HK-2 (cell line): ENCODE data around the gene RBL1.
"Not testable (repeated sequence)": the region's sequence is repeated elsewhere in the genome, so short reads cannot be mapped to it uniquely, and the experiment has no call there.

Experiments used
- DNase-seq: peaks from one replicate; pipeline ENCODE4 v3.0.0-alpha.2; 2018; ENCODE audit not compliant: unreplicated experiment

Gene RBL1, protein sequence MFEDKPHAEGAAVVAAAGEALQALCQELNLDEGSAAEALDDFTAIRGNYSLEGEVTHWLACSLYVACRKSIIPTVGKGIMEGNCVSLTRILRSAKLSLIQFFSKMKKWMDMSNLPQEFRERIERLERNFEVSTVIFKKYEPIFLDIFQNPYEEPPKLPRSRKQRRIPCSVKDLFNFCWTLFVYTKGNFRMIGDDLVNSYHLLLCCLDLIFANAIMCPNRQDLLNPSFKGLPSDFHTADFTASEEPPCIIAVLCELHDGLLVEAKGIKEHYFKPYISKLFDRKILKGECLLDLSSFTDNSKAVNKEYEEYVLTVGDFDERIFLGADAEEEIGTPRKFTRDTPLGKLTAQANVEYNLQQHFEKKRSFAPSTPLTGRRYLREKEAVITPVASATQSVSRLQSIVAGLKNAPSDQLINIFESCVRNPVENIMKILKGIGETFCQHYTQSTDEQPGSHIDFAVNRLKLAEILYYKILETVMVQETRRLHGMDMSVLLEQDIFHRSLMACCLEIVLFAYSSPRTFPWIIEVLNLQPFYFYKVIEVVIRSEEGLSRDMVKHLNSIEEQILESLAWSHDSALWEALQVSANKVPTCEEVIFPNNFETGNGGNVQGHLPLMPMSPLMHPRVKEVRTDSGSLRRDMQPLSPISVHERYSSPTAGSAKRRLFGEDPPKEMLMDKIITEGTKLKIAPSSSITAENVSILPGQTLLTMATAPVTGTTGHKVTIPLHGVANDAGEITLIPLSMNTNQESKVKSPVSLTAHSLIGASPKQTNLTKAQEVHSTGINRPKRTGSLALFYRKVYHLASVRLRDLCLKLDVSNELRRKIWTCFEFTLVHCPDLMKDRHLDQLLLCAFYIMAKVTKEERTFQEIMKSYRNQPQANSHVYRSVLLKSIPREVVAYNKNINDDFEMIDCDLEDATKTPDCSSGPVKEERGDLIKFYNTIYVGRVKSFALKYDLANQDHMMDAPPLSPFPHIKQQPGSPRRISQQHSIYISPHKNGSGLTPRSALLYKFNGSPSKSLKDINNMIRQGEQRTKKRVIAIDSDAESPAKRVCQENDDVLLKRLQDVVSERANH

DNA sequence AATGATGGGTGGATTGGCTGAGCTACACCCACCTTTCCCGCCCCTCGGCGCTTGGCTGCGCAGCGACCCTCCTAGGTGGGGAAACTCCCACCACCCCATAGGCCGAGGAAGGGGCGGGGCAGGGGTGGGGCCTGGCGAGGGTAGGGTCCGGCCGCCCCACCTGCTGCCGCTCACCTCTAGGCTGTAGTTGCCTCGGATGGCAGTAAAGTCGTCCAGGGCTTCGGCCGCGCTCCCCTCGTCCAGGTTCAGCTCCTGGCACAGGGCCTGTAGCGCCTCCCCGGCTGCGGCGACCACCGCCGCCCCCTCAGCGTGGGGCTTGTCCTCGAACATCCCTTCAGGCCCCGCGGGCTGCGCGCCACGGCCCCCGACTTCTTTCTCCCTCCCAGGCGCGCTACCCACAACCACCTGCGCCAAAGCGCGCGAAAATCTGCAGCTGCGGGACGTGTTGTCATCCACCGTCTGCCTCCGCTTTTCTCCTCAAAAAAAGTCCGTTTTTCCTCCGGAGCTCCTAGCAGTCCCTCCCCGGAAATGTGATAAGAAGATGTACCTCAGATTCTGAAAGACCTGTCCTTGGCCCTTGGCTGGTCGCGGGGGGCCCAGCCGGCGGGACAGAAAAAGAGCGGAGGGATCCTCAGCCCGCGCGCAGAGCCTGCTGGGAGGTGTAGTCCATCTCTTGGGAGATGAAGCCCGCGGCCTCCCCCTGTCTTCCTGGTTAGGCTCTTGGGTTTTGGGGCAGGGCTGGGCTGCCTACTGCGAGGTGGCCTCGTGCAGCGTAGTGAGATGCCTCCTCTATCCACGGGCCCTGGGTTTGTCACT lies at the start of gene RBL1:
Gene RBL1 (minus strand): TSS at position 399 of the 816 bp plus-strand sequence. CDS start 69 bp downstream, at position 330.
- DNase-seq: peak; percentile 92

DNA sequence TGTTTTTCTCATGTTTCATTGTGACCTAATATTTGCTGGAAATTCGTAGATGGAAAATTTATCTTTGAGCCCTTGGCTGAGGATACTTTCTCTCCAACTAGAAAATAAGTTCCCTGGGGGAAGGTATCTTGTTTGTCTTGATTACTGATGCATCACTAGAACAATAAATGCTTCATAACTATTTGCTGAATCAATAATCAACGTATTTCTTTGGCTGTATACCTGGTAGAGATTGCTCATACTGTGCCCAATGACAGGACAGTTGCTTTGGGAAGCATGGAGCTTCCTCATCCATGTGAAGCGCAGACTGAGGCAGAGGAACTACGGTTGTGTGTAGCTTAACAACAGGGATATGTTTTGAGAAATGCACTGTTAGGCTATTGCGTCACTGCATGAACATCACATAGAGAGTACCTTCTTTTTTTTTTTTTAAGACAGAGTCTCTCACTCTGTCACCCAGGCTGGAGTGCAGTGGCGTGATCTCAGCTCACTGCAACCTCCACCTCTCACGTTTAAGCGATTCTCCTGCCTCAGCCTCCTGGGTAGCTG lies 49.1 kb upstream of the RBL1 start:
- DNase-seq: no peak

DNA sequence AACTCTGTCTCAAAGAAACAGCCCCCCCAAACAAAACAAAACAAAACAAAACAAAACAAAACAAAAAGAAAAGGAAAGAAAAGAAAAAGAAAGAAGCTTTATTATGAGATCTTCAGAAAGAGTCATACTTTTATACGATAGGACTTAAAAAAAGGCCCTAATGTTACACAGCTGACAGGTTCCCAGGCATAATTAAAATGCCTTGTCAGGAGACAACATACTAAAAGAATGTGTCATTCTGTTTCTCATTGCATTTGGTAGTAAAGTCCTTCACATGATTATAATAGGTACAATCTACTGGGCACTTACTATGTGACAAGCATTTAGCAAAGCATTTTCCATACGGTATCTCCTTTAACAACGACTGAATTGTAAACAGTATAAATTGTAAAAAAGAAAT lies 46.9 kb upstream of the RBL1 start:
- no peak for DNase-seq

DNA sequence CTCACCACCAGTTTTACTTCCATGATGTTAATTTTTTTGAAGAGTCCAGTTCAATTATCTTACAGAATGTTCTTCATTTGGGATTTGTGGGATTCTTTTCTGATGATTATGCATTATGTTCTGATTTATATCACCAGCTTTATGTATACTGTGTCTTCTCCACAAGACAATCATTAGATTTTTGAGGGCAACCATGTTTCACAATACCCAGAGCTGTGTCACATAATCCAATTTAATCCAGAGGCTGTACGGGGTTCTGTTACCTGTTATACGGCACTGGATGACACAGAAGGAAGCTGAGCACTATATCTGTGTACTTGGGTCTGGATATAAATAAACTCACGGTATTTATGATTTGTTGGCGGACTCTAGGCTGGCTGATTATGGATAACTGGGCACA lies 41.8 kb upstream of the RBL1 start:
- DNase-seq: no peak

DNA sequence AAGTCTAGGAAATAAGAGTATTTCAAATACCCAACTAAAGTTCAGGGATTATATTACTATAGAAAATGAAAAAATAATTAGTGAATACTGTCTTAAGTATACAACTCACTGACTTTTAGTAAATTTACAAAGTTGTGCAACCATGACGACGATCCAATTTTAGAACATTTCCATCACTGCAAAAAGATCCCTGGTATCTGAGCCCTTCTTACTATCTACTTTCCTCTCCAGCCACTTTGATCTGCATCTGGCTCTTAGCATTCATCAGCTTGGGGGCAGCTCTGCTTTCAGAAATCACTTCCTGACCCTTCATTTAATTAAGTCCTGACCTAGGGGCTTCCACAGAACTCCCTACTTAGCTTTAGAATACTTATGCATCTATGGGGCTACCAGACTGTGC lies 38.2 kb upstream of the RBL1 start:
- no peak for DNase-seq

DNA sequence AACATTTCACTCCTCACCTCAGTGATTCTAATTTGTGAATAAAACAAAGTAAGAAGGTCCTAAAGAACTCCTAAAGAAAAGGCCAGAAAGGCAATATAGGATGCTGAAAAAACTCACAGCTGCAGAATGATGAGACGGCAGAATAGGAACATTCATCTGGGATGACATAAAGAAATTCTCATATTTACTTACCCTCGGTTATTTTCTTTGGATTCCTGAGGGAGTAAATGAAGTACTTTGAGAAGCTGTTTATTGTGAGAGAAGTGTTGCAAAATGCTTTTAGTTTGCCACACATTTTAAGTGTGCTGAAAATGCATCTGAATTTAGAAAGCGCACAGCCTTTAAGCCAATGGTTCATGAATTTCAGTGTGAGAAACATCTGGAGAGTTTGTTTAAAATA lies 35.7 kb upstream of the RBL1 start:
- no peak for DNase-seq

DNA sequence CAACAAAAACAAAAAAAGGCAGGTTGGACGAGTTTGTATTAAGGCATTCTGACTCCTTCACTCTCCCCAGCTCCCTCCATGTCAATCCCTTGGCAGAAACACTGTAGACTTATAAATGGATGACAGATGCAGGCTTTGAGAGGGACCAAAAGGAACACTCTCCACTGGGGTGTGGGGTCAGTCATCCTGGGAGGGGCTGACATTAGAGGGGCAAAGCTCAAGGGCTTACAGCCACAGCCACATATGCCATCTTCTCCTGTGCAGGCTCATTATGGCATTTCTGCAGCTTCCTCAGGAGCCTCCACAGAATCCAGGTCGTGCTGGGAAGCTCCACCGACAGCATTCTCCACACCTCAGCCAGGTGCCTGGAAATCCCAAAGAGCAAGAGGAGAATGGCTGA lies 33.0 kb upstream of the RBL1 start:
- DNase-seq: no peak

DNA sequence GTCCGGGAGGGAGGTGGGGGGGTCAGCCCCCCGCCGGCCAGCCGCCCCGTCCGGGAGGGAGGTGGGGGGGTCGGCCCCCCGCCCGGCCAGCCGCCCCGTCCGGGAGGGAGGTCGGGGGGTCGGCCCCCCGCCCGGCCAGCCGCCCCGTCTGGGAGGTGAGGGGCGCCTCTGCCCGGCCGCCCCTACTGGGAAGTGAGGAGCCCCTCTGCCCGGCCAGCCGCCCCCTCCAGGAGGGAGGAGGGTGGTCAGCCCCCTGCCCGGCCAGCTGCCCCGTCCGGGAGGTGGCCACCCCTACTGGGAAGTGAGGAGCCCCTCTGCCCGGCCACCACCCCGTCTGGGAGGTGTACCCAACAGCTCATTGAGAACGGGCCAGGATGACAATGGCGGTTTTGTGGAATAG lies 30.5 kb upstream of the RBL1 start:
- not testable (repeated sequence) for DNase-seq

DNA sequence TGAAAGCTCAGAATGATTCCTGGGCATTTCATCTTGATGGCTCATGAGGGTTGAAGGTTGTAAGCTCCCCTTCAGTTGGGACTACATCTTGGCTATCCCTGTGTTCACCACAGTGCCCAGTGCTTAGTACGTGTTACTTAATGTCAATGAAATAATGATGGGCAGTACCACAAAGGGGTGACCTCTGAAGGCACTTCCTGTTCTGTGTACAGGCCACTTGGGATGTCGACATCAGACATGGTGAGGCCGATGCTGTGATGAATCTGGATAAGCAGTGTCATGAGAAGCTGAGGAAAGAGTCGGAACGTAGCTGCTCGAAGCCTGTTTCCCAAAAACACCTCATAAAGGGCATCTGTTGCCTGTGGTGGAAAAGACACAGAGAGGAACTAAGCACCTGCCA lies 27.6 kb upstream of the RBL1 start:
- no peak for DNase-seq

DNA sequence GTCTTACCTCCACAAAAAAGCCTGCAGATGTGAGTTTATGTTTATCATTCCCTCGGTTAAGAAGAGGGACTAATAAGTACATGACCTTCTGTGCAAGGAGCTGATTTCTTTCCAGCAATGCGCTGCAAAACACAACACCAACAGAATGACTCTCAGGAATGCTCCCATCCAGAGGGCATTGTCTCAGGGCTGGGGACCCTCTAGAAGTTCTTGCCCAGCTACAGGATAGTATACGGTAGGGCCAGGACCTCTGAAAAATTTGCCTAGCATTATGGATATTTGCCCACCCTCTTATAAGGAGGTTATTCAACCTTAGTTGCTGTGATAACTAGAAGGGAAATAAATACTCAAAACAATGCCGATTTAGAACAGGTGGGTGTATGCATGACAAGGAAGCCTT lies 24.7 kb upstream of the RBL1 start:
- DNase-seq: no peak

DNA sequence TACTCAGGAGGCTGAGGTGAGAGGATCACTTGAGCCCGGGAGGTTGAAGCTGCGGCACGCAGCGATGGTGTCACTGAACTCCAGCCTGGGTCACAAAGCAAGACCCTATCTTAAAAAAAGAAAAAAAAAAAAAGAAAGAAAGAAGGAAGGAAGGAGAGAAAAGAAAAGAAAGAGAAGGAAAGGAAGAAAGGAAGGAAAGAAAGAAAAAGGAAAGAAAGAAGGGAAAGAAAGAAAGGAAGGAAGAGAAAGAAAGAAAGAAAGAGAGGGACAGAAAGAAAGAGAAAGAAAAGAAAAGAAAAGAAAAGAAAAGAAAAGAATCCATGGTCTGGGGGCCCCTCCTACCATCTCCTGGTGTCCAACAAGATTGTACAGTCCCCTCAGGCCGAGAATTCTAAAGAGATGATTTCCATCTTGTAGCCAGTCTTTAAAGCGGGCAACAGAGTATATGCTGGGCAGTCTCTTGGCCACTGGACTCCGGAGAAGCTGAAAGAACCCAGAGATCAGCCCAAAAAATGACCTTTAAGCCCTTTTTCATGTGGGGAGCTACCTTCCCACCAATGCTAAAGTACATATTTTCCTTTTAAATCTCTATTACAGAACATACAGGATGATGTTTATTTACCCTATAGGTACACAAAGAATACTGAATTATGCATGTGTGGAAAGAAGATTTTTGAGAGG lies 23.7 kb upstream of the RBL1 start:
- no peak for DNase-seq

DNA sequence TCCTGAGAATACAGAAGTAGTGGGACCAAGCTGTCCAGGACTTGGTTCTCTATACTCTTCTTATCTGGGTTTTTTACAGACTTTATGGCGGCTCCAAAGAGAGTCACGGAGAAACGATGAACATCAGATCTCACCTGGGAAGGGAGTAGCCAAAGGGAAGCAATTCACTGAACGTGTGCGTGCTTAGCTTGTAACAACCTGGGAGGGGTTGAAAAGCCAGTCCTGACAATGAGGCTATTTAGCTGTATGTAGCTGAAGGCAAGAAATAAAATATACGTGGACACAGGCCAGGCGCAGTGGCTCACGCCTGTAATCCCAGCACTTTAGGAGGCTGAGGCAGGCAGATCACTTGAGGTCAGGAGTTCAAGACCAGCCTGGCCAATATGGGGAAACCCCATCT lies 18.2 kb upstream of the RBL1 start:
- DNase-seq: no peak

DNA sequence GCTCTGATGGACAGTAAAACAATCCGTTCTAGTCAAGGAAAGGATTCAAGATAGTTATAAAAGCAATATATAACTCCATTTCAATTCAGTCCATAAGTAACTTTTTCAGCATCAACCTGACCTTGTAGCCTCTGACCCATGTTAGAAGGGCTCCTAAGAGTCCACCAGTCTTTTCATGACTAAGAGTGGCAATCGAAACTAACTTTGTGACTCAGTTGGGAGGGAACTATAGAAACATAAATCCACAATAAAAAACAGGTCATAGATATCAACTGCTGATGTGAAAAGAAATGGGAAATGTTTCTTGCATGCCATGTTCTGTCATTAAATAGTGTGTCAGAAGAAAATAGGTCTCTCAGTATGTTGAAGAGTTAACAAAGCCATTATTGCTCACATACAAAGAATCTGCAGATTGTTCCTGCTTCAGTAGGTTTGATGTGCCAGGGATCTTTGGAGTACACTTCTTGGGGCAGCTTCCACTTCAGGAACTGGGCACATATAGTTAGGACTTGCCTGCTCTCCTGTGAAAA lies 16.2 kb upstream of the RBL1 start:
- no peak for DNase-seq

DNA sequence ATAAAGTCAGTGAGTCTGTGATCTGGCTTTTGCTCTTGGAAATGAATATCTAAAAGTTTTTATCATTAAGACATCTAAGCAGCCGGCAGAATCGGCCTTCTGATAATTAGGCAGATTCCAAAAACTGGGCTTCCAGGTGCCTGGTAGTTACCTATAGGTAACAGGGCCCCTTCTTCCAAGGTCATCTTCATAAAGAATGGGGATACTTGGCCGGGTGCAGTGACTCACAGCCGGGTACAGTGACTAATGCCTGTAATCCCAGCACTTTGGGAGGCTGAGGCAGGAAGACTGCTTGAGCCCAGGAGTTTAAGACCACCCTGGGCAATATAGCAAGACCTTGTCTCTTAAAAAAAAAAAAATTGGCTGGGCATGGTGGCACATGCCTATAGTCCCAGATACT lies 12.9 kb upstream of the RBL1 start:
- no peak for DNase-seq

DNA sequence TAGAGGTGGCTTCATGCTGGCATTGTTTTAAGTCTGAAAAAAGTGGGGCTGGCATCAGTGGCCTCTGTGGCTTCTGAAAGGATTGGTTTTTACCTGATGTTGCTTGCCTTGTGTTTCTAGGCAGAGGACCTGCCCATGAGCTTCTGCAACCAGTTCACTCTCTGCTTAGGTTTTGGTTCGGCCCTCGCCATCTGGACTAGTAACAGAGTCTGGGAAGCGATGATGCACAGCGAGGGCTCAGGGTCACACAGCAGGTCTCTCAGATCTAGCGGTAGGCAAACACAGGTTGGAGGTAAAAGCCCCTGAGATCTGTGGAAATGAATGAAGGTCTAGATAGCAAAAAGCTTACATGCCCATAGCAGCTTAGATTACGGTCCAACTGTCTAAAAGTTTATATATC lies 6.8 kb upstream of the RBL1 start:
- no peak for DNase-seq

DNA sequence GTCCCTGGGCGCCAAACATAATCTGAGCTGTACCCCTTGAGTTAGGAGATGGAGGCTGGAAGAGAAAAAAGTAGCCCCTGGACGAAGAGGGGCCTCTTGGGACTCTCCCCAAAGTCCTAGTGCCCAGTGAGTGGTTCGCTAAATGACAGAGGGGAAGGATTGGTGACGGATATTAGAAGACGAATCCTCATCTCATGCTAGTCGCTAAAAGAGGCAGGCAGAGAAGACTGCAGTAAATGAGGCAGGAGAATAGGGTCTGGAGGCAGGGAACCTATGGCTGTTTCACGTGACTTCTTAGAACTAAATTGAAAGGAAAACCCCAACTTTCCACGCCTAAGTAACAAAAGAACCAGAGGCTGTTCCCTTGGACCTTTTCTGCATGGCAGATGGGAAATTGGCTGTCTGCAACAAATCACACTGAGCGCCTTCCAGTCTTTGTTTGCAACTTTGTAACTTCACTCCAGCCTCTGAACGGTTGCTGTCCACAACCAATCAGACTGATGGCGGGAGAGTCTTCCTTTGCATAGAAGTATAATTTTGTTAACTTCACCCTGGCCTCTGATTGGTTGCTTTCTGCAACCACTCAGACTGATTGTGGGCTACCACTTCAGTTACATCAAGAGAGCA lies 731 bp upstream of the RBL1 start:
- no peak for DNase-seq

DNA sequence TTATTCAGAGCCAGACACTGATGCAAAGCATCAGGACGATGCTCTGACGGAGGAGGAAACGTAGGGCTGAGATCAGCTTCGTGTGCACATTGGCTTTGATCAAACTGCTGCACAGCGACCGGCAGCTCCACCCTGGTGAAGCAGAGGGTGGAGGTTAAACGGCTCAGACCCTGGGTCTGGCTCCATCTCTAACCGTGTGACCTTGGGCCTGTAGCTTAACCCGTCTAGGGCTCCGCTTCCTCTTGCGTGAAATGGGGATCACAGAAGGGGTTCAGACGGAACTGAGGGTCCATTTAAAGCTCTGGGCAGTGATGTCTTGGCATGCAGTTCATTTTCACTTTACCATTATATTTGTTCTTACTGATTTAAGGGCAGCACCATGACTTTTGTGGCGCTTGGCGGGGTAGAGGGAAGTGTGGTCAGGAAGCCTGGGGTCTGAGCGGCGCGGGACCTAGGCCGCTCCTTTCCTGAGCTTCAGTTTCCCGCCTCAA lies 644 bp downstream of the RBL1 start:
- DNase-seq: no peak

DNA sequence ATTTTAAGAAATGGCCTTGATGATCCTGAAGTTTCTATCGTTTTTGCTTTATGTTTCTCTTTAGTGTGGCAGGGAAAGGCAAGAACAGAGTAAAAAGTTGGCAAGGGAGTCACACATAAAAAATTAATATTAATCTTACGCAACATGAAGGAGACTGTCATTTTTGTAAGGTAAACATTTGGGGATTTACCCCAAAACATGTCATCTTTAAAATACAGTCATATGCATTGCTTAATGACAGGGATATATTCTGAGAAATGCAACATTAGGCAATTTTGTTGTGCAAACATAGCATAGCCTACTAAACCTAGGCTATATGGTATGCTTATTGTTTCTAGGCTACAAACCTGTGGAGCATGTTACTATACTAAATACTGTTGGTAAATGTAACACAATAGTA lies 5.4 kb downstream of the RBL1 start:
- no peak for DNase-seq

DNA sequence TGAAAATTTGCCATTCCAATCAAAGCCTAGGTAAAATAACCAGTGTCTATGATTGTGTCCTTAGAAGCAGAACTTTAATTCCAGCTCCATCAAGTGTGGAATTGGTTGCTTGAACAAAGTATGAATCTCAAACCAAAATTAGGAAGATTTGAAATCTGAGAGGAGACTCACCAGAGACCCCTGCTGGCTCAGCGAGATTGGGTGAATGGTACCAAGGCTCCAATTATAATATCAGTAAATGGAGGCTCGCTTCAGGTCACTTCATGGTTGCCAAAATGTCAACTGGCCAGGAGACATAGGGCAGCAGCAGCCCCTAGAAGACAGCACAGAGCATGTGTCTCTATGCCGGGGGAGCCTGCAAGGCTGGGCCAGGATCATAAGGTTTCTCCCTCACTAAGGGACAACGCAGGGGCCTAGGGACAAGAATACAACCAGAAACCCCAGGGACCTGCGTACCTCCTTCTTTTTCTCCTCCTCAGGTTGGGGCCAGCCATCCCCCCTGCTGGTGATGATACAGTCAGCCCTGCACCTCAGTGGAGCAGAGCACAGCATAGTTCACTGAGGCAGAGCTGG lies 14.0 kb downstream of the RBL1 start:
- DNase-seq: no peak

DNA sequence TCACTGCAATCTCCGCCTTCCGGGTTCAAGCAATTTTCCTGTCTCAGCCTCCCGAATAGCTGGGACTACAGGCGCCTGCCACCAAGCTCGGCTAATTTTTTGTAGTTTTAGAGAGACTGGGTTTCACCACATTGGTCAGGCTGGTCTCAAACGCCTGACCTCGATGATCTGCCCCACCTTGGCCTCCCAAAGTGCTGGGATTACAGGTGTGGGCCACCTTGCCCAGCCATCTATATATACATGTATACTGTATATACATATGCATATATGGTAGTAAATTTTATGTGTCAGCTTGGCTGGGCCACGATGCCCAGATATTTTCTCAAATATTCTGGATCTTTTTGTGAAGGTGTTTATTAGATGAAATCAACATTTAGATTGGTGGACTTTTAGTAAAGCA lies 18.8 kb downstream of the RBL1 start:
- no peak for DNase-seq
